K562 treated with DMSO at 1 percent for 4 hours (cell line): Measurements from ENCODE around the gene FFAR1. TPM values are rescaled to one million over a fixed set of nuclear protein-coding genes. Genes with fewer than 3 reads are reported as not detected.

ENCODE experiments used
- total RNA-seq: library from RNA; unstranded; fragments of 300-600 nt; gene quantifications from 2 replicates; pipeline ENCODE4 v1.2.3, GENCODE V29; 2022; ENCODE audit not compliant: insufficient read depth

FFAR1 gene, protein sequence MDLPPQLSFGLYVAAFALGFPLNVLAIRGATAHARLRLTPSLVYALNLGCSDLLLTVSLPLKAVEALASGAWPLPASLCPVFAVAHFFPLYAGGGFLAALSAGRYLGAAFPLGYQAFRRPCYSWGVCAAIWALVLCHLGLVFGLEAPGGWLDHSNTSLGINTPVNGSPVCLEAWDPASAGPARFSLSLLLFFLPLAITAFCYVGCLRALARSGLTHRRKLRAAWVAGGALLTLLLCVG (N-terminal part only)
- total RNA-seq: not detected in 2 replicates

DNA sequence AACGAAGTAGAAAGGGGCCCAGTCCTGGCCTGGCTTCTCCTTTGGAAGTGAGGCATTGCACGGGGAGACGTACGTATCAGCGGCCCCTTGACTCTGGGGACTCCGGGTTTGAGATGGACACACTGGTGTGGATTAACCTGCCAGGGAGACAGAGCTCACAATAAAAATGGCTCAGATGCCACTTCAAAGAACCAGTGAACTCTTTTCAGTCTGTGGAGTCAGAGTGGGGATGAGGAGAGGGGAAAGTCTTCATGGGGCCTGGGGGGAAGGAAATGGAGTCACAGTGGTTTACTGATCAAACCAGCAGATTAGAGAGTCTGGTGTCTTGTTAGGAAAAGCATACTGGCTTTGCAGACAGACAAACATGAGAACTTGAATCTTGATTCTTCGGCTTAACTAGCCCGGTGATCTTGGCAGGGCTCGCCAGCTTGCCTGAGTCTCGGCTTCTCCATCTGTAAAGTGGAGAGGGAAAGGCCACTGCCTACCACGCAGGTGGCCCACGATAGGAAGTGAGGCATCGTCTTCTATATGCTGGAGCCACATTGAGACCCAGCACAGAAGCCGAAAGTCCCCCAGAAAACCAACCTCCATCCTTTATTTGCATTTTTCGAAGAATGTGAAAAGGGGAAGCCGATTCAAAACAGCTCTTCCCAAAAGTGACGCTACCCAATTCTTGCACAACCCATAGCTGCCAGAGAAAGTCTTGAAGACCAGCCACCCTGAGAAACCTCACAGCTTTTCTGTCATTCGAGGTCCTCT is at the start of gene FFAR1:
TSS of gene FFAR1 (plus strand) at position 732 of the 759 bp plus-strand sequence. CDS start 3,650 bp downstream, outside the sequence.

DNA sequence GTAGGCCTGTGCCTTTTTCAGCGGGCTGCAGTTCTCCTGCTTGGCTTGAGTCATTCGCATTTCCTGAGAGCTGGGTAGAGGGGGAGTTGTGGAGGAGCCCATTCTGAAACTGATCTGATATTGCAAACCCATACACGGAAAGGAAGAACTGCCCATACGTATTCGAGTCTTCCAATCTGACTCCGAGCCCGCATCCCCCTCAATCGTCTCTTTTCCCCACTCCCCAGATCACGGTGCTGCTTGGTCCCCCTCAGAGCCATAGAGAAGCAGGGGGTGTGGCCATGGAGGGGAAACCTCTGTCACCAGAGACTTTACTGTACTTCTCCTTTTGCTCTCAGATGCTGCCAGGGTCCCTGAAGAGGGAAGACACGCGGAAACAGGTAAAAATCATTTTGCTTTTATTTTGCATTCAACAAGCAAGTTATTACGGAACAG is 18.8 kb upstream of the FFAR1 start, which contains the start of gene CD22:
TSS of gene CD22 (plus strand) at position 337 of the 435 bp plus-strand sequence. CDS start 2,854 bp downstream, outside the sequence.

DNA sequence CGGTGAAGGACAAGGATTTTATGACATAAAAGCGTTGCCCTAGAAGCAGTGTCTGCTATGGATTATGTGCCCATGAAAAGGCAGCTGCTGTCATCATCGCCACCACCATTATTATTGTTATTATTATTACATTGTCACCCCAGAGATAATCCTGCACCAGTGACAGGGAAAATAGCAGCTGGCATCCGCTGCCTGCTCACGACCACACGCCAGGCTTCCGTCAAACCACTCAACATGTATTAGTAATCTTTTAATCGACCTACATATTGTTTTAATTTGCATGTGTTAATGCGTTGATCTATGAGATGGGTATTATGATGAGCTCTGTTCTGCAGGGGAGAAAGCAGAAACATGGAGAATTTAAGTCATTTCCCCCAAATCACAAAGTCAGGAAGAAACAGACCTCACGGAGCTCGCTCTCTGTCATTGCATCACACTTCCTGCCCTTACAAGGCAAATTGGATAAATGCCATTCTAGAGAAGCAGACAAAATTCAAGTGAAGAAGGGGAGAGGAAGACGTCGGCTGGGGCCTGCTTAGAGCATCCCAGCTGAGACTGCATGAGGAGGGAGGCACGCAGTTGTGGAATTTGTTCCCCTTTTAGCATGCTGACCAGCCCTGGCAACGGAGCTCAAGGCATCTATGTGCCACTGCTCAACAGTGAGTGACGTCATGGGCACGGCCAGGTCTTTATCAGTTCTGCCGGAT is 10.3 kb downstream of the FFAR1 start, which contains the start of gene FFAR3:
TSS of gene FFAR3 (plus strand) at position 594 of the 707 bp plus-strand sequence. CDS start 431 bp downstream, outside the sequence.

DNA sequence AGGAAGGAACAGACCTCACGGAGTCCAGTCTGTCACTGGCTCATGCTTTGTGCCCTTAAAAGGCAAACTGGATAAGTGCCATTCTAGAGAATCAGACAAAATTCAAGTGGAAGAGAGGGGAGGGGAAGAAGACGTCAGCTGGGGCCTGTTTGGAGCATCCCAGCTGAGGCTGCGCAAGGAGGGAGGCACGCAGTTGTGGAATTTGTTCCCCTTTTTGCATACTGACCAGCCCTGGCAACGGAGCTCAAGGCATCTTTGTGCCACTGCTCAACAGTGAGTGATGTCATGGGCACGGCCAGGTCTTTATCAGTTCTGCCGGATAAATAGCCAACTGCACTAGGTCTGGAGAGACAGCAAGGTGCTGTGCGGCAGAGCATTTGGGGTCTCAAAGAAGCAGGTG is 23.0 kb downstream of the FFAR1 start, which contains the start of gene GPR42:
TSS of gene GPR42 (plus strand) at position 347 of the 400 bp plus-strand sequence. CDS start 292 bp downstream, outside the sequence.

Other genes starting within 250 kb of the FFAR1 start
- not detected in 2 replicates for gene FXYD3, start 232.1 kb upstream of the FFAR1 start, total RNA-seq
- 0.47 and 2.3 TPM in 2 replicates for gene LGI4, start 212.8 kb upstream of the FFAR1 start, total RNA-seq
- gene FXYD1, start 209.1 kb upstream of the FFAR1 start, total RNA-seq: not detected in 2 replicates
- 2.7 TPM in 1 of 2 replicates, not detected in the other for gene FXYD7, start 204.6 kb upstream of the FFAR1 start, total RNA-seq
- 333 and 372 TPM in 2 replicates for gene FXYD5, start 193.2 kb upstream of the FFAR1 start, total RNA-seq
- gene FAM187B, start 119.2 kb upstream of the FFAR1 start, total RNA-seq: not detected in 2 replicates
- gene LSR, start 98.9 kb upstream of the FFAR1 start, total RNA-seq: 53.8 and 59.3 TPM in 2 replicates
- 172 and 187 TPM in 2 replicates for gene USF2, start 78.9 kb upstream of the FFAR1 start, total RNA-seq
- gene HAMP, start 65.4 kb upstream of the FFAR1 start, total RNA-seq: 3.5 and 5.3 TPM in 2 replicates
- 0.54 and 1.9 TPM in 2 replicates for gene MAG, start 55.7 kb upstream of the FFAR1 start, total RNA-seq
- 5.8 and 9.1 TPM in 2 replicates for gene CD22, start 18.7 kb upstream of the FFAR1 start, total RNA-seq
- not detected in 2 replicates for gene FFAR3, start 10.6 kb downstream of the FFAR1 start, total RNA-seq
- not detected in 2 replicates for gene GPR42, start 23.2 kb downstream of the FFAR1 start, total RNA-seq
- gene FFAR2, start 100.4 kb downstream of the FFAR1 start, total RNA-seq: not detected in 2 replicates
- gene KRTDAP, start 142.6 kb downstream of the FFAR1 start, total RNA-seq: not detected in 2 replicates
- gene DMKN, start 165.7 kb downstream of the FFAR1 start, total RNA-seq: not detected in 2 replicates
- gene SBSN, start 180.4 kb downstream of the FFAR1 start, total RNA-seq: not detected in 2 replicates
- not detected in 2 replicates for gene GAPDHS, start 185.6 kb downstream of the FFAR1 start, total RNA-seq
- 120 and 136 TPM in 2 replicates for gene TMEM147, start 197.7 kb downstream of the FFAR1 start, total RNA-seq
- gene ATP4A, start 215.8 kb downstream of the FFAR1 start, total RNA-seq: not detected in 2 replicates
- gene PMIS2, start 238.3 kb downstream of the FFAR1 start, total RNA-seq: not detected in 2 replicates